HG02763 (cell line): ENCODE data around the gene TCF23.

Experiments
- ATAC-seq: cut with Tn5 transposase; IDR thresholded peaks from one replicate; pipeline ENCODE4 v1.9.1; 2021; ENCODE audit warnings: mild to moderate bottlenecking, moderate library complexity; ENCODE audit not compliant: unreplicated experiment

The TCF23 gene

DNA sequence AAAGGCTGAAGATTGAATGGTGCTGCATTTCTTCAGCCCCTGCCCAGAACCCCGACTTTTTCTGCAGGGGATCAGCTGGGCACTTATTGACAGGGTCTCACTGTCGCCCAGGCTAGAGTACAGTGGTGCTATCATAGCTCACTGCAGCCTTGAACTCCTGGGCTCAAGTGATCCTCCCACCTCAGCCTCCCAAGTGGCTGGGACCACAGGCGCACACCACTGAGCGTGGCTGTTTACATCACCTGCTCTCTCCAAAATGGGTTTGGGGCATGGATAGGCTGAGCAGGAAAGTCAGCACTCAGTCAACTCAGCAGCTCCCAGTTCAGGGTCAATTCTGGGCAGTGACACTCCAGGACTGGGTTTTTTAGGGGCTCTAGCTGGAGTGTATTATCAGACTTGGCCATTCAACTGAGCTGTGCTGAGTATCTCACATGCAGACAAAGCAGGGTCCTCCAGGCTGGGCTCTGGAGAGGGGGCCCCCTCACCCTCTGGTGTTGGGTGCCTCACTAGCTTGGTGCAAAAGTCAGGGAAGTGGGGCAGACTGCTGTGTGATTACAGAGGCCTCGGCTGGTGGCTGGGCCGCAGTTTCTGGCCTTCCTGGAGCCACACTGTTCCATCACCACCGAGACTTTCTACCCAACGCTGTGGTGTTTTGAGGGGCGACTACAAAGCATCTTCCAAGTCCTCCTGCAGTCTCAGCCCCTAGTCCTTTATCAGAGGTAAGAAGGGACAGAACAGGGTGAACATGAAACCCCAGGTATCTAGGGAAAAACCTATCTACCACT lies 20.7 kb upstream of the TCF23 start:
- ATAC-seq: no peak

GRCh38 chr2:27128668-27129571 lies 19.9 kb upstream of the TCF23 start:
- ATAC-seq: no peak

DNA sequence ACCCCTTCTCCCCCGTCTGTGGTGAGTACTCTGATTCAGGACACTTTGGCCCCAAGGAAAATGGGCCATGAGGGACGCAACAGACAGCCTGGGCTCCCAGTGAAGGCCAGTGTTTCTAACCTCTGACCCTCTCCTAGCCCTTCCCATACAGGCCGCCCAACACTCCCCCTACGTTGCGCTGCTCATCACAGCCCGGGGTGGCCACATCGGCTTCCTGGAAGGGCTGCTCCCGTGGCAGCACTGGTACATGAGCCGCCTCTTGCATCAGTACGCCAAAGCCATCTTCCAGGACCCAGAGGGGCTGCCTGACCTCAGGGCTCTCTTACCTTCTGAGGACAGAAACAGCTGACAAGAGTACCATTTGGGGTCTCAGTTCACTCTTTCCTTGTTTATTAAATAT lies 18.4 kb upstream of the TCF23 start:
- no peak for ATAC-seq

- ATAC-seq: no peak
Measured at GRCh38 chr2:27131429-27131828, 17.4 kb upstream of the TCF23 start.

DNA sequence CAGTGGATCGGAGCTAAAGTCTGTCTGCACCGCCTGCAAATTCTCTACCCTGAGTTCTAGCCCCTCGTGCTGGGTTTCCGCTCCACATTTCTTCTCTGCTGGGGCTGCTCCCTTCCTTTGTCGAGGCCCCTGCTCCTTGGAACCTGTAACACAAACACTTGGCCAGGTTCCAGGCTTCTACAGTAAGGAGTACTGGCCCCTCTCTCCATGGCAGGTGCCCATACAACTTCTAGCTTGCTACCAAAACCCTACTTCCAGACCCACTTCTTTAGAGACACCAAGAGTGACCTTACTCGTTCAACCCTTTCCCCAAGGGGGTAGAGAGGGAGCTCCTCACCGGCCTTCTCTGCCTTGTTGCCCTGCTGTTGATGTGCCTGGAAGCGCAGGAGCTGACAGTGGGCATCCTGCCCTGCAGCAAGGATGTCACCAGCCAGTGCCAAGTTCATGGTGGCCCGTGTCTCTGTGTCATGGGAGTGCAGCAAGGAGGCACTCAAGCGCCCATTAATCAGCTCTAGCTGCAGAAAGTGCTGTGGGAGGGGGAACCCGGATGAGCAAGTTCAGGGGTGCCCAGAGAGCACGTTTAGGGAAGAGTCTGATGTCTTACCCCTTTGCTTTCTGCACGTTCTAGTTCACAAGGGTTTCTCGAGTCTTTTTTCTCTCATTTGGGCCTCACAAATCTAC lies 15.5 kb upstream of the TCF23 start:
- no peak for ATAC-seq

DNA sequence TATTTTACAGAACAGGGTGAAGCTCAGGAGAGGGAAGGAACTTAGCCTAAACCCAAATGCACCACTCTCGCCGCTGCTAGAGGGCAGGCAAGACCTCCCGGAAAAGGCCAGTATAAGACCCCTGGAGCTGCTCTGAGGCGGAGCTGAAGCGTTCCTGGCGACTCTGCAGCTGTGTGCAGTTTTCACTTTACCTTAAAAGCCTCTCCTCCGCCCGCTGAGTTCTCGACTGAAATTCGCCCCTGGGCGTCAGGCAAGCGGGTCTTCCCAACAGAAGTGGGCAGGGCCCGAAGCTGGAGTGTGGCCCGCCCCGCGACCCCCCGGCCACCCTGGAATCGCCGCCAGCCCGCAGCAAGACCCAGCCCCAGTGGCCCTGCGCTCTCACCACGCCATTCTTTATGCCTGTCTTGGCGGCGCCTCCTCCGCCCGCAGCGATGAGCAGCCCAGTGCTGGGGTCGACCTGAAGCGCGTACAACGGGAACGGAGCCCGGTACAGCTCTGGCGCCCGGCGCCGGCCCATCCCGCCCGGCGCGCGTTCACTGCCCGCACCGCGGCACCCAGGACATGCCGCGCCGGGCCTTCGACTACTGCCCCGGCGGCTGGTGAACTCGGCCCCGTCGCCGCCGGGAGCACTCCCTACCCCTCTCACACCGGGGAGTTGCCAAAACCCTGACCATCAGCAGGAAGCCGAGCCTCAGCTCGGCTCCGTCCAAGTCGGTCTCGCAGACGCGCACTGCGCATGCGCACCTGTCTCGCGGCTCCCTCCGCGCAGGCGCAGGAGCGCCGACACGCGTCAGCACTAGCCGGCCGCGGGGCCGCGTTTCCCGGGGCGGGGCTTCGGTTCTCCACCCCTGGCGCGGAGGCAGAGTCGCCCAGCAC lies 14.7 kb upstream of the TCF23 start, which contains the start of gene PREB:
TSS of gene PREB (minus strand) at position 732 of the 876 bp plus-strand sequence. CDS start at position 517, 215 bp downstream.
- ATAC-seq: peak; percentile 83

- ATAC-seq: no peak
Measured at GRCh38 chr2:27134781-27135477, 13.9 kb upstream of the TCF23 start.

GRCh38 chr2:27135478-27135955 lies 13.3 kb upstream of the TCF23 start:
- ATAC-seq: no peak

GRCh38 chr2:27136751-27137150 lies 12.1 kb upstream of the TCF23 start:
- ATAC-seq: no peak

DNA sequence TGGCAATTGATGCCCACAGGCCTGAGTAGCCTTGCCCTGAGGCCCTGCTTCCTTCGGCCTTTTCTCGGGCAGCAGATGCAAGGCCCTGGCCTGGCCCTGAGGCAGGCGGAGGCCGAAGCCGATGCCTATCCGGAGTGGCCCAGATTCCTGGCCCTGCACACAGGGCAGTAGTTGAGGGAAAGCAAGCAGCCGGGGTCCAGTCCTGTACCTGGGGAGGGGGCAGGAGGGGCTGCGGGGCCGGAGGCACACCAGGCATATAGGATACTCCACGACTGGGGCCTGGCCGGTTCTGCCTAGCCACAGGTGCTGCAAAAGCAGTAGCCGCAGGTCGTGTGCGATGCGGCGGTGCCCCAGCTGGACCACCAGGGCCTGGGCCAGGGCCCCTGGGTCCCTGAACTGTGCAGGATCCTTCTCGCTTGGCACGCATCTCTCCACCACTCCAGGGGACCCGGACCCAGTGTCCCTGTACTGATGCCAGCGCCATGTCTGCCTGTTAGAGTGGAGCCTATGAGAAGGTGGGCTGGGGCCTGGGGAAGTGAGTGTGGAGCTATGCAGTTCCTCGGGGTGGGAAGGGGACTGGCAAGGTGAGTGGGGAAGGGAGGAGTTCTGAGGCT lies 11.4 kb upstream of the TCF23 start:
- ATAC-seq: no peak

GRCh38 chr2:27138111-27138510 lies 10.7 kb upstream of the TCF23 start:
- no peak for ATAC-seq

GRCh38 chr2:27139310-27139709 lies 9.5 kb upstream of the TCF23 start, which contains the start of gene PRR30:
Gene PRR30 (minus strand): TSS chr2:27139410. CDS start chr2:27138329, 1,081 bp downstream.
- ATAC-seq: no peak

GRCh38 chr2:27143285-27143684 lies 5.5 kb upstream of the TCF23 start:
- no peak for ATAC-seq

GRCh38 chr2:27145682-27146081 lies 3.1 kb upstream of the TCF23 start:
- no peak for ATAC-seq

- ATAC-seq: no peak
Measured at GRCh38 chr2:27147935-27148334, 869 bp upstream of the TCF23 start.

DNA sequence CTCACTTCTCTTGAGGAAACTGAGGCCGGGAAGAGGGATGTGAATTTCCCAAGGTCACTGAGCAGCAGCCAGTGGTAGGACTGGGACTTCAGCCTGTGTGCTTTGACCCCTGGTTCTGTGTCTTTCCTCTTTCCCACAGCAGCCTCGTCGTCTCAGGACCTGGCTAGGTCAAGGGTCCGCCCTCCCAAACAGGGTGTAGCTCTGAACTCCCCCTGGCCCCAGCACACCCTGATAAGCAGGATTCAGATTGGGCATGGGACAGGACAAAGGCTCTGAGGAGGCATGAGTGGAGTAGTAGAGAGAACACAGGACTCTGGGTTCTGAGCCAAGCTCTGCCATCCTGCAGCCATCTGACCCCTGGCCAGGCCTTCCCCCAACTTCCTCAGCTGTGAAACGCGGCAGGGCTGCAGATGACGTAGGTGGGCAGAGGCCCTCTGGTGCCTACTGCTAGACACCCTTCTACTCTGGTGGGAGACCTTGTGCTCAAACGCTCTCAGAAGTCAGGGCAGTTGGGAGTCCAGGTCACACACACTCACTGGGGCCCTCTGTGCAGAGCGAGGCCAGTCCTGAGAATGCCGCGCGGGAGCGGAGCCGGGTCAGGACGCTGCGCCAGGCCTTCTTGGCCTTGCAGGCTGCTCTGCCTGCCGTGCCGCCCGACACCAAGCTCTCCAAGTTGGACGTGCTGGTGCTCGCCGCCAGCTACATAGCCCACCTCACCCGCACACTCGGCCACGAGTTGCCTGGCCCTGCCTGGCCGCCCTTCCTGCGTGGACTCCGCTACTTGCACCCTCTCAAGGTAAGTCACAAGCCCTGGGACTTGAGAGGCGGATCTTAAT lies 984 bp downstream of the TCF23 start:
- ATAC-seq: no peak

- no peak for ATAC-seq
Measured at GRCh38 chr2:27150639-27151230, 1.9 kb downstream of the TCF23 start.
